ENCODE measurements around the gene LYPLAL1.
"Not testable (repeated sequence)": the region's sequence is repeated elsewhere in the genome, so short reads cannot be mapped to it uniquely, and the experiment has no call there.

The LYPLAL1 gene

DNA sequence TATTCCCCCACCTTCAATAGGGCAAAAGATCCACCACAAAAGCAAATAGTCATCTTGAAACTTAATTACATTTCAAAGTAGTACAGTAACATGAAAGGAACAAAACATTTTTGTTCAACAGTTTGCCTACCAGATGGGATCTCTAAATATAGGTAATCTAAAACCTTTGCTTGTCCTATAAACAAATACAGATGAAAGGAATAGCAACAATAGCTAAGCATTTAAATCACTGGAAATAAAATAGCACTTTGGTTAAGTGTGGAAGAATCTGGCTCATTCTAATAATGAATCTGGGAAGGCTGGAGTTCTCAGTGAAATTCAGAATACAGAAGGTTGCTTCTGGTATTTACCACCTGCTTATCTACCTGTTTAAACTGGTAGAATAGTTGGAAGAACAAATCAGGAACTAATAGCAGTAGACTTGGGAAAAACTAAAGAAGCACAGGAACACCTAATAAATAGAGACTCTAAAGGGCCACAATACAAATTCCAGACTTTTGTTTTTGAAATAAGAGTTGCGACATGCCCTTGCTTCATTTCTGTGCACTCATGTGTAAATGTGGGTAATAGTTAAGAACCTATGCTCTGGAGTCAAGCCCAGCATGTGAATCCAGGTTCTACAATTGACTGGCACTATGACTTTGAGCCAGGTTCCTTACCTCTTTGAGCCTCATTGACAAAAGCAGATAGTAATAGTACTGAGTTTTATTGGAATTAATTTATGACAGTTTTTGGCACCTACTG, 2.3 kb upstream of the LYPLAL1 start:
- DNase-seq, result no peak

GRCh38 chr1:219172821-219173220, 857 bp upstream of the LYPLAL1 start:
- DNase-seq, result no peak

DNA sequence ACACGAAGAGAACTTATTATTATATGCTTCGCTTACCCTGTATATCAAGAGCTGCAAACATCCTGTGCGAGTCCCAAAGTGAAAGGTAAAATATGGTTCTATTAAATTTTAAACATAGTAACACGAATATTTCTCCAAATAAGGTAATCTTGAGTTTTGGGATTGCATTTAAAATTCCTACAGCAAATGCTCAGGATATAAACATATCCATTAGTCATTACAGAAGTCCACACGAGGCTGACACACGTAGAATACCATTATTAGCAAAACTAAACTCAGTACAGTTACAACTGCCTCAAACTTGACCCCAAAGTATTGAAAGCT, 282 bp upstream of the LYPLAL1 start:
- DNase-seq, result no peak

DNA sequence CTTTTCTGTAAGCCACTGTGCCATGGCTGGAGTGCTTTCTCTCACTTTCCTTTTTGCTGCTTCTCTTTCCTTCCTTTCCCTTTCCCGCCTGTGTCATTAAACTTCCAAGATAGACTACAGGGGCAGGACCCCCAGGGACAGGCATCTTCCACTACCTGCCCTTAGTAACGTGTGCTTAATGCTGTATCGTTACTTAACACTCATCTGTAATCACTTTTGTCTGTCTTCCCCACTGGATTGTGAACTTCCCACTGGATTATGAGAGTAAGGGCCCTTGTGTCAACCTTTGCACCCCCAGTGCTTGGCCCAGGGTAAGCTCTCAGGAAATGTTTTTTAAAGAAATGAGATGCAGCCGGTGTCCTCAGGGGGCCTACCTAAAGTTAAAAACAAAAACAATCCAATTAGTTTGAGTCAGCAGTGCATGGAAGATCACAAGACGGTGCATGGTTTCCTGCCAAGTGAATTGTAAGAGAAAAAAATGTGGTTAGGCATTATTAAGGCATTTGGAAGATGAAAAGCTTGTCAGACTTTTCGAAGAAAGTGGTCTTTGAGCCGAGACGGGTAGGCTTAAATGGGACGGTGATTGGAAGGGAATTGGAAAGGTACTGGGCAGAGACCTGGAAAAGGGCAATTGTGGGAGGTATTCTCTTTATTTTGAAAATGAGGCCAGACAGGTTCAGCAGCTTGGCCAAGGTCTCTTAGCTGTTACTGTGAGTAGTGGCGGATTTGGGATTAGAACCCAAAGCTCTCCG, 958 bp downstream of the LYPLAL1 start:
- peak; percentile 79 for DNase-seq

GRCh38 chr1:219175212-219175564, 1.5 kb downstream of the LYPLAL1 start:
- DNase-seq, result no peak

- DNase-seq, result no peak
Observed at GRCh38 chr1:219176168-219176567, 2.5 kb downstream of the LYPLAL1 start.

DNA sequence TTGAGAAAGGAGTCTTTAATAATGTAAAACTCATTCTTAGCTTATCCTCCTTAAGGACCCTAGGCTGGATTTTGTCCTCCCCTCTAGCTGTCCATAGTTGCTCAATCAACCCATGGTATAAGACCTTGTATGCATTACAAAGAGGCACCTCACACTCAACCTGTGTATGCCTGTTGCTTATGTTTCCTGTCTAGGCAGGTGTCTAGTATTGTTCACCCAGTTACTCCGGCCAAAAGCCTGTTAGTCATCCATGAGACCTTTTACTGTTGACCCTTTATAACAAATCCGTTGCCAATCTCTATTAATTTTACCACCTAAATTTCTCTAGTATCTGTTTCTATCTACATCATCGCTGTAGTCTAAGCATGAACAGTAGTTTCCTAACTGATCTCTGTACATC, 3.7 kb downstream of the LYPLAL1 start:
- DNase-seq, result no peak

DNA sequence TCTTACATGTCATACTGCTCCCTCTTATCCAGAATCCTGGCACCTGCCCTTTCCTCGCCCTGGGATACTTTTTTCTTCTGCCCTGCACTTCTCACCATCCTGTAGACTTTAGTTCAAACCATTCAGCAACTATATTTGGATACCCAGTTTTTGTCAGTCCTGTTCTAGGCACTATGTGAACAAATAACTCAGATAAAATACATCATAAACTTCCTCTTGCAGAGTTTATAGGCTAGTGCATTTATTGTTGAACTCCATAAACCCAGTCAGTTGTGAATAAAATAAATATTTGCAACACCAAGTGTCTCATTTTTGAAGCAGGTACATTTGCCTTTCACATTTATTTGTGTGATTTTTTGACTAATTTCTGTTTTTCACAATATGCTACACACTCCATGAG, 4.3 kb downstream of the LYPLAL1 start:
- no peak for DNase-seq

- peak; percentile 17 for DNase-seq
Observed at GRCh38 chr1:219179293-219179692, 5.6 kb downstream of the LYPLAL1 start.

DNA sequence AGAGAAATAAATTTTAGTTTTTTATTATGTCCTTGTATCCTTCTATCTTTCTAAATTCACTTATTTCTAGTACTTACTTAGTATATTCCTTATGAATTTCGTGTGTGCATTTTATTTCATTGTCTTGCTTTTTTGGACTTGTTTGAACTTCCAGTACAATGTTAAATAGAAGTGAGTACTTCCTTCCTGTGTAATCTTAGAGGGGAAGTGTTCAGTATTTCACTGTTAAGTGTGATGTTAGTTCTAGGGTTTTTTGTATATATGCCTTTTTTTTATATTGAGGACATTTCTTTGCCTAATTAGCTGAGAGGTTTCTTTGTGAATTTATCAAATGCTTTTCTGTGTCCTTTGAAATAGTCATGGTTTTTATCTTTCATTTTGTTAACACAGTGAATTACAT, 10.7 kb downstream of the LYPLAL1 start:
- DNase-seq, result no peak

DNA sequence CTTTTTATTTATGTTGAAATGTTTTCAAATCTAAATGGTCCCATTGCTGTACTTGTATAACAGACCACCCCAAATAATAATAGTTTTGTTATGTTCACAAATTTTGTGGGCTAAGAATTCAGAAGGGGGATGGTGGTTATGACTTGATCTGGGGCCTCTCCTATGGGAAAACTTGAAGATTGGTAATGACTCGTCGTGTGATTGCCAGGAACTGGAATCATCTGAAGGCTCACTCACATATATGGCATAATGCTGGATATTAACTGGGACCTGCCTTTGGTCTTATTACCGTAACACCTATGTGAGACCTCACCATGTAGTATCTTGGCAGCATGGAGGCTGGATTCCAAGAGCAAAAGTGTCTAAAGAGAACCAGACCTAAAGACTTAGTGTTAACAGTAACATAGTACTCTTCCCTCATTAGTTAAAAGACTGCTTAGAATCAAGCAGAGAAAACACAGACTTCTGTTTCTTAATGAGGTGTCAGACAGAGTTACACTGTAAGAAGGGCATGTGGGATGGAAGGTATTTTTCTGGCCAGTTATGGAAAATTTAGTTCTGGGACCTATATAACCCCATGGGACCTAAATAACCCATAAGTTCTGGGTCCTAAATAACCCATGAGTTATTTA, 11.9 kb downstream of the LYPLAL1 start:
- DNase-seq, result peak; percentile 16

DNA sequence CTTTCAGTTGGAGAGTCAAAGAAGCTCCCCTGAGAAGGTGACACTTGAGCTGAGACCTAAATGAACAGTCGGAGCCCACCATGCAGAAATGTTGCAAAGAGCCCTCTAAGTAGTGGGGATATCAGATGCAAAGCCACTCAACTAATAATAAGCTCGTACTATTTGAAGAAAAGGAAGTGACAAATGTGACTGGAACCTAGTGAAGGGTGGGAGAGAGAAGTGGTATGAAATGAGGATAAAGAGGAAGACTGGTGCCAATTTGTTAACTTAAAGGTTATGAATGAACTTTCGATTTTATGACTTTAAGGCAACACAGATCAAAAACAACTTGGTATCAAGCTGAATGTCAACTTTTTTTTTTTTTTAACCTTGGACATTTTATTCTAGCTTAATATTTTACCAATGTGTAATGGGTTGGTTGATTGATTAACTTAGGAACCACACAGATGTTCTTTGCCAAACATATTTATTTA, 14.7 kb downstream of the LYPLAL1 start:
- no peak for DNase-seq

GRCh38 chr1:219189021-219189824, 15.5 kb downstream of the LYPLAL1 start:
- DNase-seq, result peak; percentile 73

GRCh38 chr1:219189952-219190351, 16.3 kb downstream of the LYPLAL1 start:
- DNase-seq, result no peak

DNA sequence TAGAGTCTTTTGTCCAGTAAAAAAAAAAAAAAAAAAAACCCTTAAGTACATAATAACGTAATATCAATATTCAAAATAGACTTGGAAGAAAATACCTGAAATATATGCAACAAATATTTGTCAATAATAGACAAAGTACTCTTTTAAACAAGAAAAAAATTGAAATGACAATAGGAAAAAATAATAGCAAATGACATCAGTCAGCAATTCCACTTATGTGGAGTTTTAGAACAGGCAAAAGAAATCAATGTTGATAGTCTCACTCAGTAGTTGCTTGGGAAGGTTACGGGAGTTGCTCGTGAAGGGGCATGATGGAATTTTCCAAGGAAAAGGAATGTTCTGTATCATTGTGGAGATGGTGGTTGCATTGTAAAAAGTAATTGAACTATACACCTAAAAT, 16.9 kb downstream of the LYPLAL1 start:
- no peak for DNase-seq

- DNase-seq, result not testable (repeated sequence)
Observed at GRCh38 chr1:219195833-219196232, 22.2 kb downstream of the LYPLAL1 start.

GRCh38 chr1:219201656-219202055, 28.0 kb downstream of the LYPLAL1 start:
- DNase-seq, result no peak

GRCh38 chr1:219202567-219202966, 28.9 kb downstream of the LYPLAL1 start:
- DNase-seq, result no peak

DNA sequence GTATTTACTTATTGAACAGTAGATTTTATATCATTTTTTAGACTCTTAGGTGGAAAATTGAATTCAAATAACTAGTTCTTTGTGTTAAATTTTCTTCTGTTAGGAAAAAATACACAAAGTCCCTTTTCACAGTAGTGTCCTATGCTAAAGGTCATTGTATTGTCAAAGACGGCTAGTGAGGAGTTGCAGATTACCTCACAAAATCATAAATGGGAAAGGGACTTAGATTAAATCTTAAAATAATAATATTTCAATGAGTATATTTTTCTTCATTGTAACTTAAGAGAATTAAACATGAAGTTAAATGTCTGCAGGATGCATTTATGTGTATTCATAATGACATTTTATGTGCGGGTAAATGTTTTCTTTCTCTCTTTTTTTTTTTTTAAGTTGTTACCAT, 32.7 kb downstream of the LYPLAL1 start:
- DNase-seq, result no peak

DNA sequence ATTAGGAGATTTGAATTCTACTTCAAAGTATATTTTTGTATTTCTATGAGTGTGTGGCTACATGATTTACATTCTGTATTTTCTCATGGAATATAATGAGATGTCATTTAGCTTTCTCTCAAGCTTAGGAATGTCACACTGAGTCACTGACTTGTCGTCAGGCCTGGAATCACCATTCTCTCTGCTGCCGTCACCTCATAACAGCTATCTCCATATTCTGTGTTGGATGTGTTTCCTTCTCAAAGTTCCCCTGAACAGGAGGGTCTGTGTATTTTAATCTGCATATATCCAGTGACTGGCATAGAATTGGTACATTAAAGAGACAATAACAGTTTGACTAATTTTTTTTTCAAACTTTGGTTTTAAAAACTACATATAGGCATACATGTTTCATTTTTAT, 35.9 kb downstream of the LYPLAL1 start:
- no peak for DNase-seq

DNA sequence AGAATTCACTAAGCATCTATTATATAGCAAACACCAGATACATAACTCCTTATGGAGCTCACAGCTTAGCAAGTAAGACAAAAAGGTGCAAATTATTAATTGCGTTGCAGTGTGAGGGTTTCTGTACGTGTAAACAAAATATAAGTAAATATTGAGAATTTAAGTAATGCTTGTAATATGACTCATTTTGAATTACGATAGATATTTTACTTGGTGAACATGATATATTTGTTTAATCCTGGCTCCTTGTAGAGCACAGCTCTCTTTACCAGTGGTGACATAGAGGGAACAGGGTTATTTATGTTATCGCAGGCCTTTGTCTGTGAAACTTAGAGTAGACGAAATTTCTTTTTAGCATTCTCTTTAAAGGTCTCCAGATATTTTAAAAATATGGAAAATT, 36.4 kb downstream of the LYPLAL1 start:
- no peak for DNase-seq

DNA sequence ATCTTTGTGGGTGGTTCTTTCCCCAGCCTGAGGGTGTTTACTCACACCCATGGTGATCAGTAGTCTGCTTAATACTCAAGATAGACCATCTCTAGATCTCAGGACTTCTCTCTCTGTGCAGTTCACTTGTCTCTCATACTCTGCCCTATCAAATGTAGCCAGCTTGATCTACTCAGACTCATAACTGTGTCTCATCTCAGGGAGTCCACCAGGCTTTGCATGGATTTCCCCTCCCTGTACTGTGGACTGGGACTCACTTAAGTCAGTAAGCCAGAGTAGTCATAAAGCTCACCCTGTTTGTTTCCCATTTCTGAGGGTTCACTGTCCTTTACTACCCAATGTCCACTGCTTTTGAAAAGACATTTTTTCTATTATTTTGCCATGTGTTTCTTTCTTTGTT, 41.8 kb downstream of the LYPLAL1 start:
- DNase-seq, result no peak

- no peak for DNase-seq
Observed at GRCh38 chr1:219220945-219221344, 47.3 kb downstream of the LYPLAL1 start.
